Left forelimb (tissue), 1 donor: Measurements from ENCODE around the gene PPP2R3B.
"Not testable (repeated sequence)": the region's sequence is repeated elsewhere in the genome, so short reads cannot be mapped to it uniquely, and the experiment has no call there.

Source experiments
- DNase-seq: peaks from one replicate; pipeline ENCODE4 v3.0.0-alpha.2; 2018; ENCODE audit warnings: low spot score

The PPP2R3B gene, protein sequence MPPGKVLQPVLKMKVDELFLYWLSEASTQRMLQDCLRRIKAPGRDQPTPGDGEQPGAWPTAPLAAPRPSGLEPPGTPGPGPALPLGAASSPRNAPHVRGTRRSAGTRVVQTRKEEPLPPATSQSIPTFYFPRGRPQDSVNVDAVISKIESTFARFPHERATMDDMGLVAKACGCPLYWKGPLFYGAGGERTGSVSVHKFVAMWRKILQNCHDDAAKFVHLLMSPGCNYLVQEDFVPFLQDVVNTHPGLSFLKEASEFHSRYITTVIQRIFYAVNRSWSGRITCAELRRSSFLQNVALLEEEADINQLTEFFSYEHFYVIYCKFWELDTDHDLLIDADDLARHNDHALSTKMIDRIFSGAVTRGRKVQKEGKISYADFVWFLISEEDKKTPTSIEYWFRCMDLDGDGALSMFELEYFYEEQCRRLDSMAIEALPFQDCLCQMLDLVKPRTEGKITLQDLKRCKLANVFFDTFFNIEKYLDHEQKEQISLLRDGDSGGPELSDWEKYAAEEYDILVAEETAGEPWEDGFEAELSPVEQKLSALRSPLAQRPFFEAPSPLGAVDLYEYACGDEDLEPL

GRCh38 chrX:386768-387575 lies at the start of gene PPP2R3B:
TSS of gene PPP2R3B (minus strand) at chrX:386907. CDS start at chrX:386691, 216 bp downstream.
- peak; percentile 98 for DNase-seq

GRCh38 chrX:435536-436122 lies 48.9 kb upstream of the PPP2R3B start:
- DNase-seq = no peak

DNA sequence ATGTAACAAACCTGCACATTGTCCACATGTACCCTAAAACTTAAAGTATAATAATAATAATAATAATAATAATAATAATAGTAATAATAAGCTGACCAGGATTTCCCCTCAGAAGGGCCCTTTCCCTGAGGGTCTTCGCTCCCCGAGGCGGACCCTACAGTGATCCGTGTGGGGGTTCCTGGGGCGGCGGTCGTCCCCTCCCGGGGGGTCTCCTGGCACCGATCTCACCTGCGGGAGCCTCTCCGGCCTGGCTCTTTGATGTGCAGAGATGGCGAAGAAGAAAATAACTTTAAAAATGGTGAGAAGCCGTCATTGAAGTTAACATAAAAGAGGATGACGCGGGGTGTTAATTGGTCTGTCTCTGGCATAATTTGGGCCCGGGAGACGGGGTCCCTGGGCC lies 48.2 kb upstream of the PPP2R3B start:
- DNase-seq = no peak

DNA sequence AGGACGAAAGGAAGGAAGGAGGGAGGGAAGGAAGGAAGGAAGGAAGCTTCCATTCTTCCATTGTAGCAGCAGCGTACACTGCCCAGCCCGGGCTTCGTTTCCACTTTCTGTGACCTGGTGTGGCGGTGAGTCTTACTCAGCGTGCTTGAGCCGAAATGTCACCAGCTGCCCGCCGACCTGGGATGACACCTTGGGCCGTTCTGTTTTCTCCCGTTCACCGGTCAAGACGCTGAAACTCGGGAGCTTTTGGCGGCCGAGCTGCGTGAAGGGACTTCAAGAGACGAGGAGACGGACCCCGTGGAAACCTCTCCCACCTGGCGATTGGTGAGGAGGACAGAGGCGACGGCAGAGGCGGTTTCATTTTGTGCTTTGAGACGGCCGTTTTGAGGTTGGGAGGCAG lies 47.1 kb upstream of the PPP2R3B start:
- DNase-seq = no peak

GRCh38 chrX:432666-433065 lies 46.0 kb upstream of the PPP2R3B start:
- DNase-seq = not testable (repeated sequence)

- no peak for DNase-seq
Observed at GRCh38 chrX:431492-432111, 44.9 kb upstream of the PPP2R3B start.

DNA sequence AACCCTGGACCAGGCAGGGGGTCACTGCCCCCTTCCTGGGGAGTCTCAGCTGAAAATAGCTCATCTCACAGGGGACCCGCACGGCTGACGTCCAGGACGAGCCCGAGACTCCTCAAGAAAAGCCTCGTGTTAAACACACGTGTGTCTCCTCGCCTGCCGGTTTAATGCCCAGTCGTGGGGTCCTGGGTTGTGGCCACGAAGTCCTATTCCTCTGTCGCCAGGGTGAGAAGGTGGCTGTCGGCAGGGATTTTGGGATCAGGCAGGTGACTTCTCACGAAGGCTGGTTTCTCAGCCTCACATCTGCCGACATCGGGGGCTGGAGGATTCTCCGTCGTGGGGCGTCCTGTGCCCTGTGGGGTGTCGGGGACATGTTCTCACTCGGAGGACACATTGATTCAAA lies 44.3 kb upstream of the PPP2R3B start:
- DNase-seq = peak; percentile 62

- DNase-seq = peak; percentile 36
Observed at GRCh38 chrX:429266-429825, 42.6 kb upstream of the PPP2R3B start.

DNA sequence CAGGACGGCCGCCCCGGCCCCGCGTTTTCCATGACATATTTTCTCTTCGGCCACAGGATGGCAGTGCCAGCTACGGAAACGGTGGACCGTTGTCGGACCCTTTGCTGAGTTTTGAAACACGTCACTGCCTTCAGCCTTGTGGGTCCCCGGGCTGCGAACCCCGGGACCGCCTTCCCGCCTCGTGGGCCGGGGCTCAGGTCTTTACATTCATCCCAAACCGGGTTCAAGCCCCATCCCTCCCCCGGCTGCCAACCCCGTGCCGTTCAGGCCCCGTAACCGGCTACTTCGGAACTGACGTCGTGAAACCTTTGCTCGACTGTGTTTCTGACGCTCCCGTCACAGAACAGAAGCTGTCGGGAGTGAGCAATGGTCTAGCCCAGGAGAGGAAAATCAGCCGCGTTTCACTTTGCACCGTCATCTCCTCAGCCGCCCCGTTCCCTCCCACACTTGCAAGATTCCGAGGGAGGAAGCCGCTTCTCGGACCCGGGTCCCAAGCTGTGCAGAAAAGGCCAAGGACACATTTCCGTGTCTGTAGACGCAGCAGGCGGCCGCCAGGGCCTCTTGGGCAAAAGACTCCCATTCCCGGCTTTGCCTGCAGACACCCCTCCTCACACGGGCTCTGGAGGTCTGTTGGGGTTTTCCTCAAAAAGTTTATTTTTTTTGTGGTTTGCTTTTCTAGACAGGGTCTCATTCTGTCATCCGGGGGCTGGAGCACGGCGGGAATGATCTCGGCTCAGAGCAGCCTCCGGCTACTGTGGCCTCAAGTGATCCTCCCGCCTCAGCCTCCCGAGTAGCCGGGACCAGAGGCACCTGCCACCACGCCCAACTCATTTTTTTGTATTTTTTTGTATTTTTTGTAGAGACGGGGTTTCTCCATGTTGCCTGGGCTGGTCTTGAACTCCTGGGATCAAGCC lies 41.4 kb upstream of the PPP2R3B start:
- peak; percentile 76 for DNase-seq

DNA sequence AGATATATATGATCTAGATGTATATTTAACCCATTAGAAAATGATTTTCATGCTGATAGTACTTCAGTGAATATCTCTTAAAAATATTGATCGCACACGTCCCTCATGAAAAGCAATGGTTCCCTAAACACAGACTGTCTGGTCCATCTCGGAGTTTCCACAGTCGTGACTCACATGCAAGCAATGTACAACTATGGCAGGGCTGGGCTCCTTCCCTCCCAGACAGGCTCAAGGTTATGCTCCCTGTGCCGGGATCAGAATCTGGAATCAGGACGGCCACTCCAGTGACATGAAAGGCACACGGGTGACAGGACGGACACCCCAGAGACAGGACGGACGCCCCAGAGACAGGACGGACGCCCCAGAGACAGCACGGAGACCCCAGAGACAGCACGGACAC lies 40.2 kb upstream of the PPP2R3B start:
- DNase-seq = peak; percentile 38

- DNase-seq = no peak
Observed at GRCh38 chrX:425056-425455, 38.3 kb upstream of the PPP2R3B start.

DNA sequence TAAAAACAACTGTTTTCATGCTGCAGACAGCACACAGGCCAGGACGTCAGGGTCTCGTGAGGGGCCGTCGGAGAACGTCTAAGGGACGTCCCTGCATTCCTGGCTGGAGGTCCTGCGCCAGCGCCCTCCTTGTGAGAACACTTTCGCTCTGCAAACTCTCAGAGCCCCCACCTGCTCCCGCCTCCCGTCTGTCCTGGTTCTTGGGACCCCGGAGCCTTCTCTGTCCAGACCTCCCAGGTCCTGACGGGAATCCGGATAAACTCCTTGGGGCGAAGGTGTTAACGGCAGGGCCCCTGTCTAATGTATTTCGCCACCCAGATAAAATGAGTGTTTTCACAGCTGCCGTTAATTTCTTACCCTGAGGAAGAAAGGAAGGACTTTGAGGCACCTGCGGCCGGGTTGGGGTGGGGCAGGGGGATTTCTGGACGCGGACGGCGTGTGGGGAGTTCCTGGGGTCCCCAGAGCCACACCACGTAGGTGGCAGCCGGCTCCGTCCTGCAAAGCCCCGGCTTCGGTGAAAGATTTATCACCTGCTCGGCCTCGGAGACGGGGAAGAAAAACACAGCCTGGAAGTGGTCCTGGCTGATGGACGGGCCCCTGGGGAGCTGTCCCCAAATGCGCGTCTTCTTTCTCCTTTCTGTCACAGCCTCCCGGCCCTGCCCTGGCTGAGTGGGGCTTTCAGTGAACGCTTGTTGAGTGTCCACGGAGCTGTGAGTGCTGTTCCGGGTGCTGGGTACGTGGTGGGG lies 35.1 kb upstream of the PPP2R3B start:
- DNase-seq = no peak

DNA sequence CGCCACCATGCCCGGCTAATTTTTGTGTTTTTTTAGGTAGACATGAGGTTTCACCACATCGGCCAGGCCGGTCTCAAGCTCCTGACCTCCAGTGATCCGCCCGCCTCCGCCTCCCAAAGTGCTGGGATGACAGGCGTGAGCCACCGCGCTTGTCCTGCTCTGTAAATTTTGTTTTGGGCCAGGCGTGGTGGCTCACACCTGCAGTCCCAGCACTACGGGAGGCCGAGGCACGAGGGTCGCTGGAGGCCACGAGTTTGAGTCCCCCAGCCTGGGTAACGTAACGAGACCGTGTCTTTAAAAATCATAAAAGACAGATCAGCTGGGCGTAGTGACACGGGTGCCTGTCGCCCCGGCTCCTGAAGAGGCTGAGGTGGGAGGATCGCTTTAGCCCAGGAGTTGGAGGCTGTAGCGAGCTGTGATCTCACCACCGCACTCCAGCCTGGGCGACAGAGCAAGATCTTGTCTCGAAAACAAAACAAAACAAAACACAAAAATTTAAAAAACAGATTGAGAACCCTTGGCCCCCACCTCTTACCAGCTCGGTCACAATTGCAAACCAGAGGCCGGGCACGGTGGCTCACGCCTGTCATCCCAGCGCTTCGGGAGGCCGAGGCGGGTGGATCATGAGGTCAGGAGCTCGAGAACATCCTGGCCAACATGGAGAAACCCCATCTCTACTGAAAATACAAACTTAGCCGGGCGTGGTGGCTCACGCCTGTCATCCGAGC lies 34.0 kb upstream of the PPP2R3B start:
- DNase-seq = no peak

- no peak for DNase-seq
Observed at GRCh38 chrX:418927-419729, 32.4 kb upstream of the PPP2R3B start.

GRCh38 chrX:415498-415897 lies 28.8 kb upstream of the PPP2R3B start:
- DNase-seq = not testable (repeated sequence)

DNA sequence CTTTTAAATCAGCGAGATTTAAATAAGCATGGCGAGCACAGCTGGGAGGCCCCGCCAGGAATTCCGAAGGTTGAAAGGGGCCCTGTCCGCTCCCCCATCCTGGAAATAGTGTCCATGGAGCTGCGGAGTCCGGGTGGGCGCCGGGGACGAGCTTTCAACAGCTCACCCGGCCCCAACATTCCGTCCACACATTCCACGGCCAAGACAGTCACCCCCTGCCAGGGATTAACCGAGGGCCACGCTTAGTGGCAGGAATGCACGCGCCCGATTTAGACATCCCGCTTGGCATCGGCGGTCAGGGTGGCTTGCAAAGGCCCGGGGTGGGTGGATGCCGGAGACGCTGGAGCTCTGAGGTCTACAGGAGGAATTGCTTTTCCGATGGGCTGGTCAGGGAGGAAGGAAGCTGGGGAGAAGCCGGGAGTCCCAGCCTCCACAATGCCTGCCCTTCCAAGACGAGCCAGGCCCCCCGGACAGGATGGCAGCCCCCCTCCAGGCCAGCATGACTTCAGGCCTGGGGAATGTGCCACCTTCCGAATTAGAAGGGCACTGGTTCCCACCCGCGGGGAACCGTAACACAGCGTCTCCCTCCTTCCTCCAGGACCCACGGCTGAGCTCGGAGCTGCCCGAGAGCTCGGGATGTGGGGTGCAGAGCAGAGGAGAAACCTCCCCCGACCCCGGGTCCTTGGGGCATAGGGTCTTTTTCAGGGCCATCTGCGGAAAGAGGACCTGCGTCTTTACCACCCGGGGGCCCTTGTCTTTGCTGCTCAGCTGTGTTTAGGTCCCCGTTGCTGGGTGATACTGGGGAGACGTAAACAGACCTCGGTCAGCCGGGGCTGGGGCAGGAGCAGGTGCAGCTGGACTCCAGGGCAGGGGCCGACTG lies 26.9 kb upstream of the PPP2R3B start:
- no peak for DNase-seq

DNA sequence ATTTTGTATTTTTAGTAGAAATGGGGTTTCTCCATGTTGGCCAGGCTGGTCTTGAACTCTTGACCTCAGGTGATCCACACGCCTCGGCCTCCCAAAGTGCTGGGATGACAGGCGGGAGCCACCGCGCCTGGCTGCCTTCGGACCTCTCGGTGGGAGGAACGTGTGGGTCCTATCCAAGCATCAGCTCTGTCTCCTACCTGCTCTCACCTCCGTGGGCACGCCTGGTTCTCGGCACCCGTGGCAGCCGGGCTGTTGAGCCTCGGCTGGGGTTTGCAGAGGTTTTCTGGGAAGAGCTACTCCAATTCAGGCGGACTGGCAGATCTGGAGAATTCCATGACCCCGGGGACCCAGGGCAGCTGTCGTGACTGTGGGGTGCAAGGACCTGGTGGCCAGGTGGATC lies 23.6 kb upstream of the PPP2R3B start:
- DNase-seq = no peak
